Gastroesophageal sphincter (tissue), 3 donors: Measurements from ENCODE around the gene NCL.

ENCODE experiments used
- CTCF ChIP-seq, 4 experiments: fragments of 200-600 bp in 2 of 4; fragments of 450-650 bp in 2 of 4; sonication (generic) in 1 of 4; IDR thresholded peaks; one replicate each; pipeline ENCODE4 v1.5.1; 2017 to 2019; ENCODE audit warnings: antibody characterized with exemption in 4 of 4, mild to moderate bottlenecking in 2 of 4, moderate library complexity in 2 of 4
- EP300 ChIP-seq: sonication (generic); formaldehyde crosslinking; IDR thresholded peaks from one replicate; pipeline ENCODE4 v1.6.1; 2017; ENCODE audit warnings: antibody characterized with exemption, mild to moderate bottlenecking
- POLR2AphosphoS5 ChIP-seq: sonication (generic); formaldehyde crosslinking; IDR thresholded peaks from one replicate; pipeline ENCODE4 v1.6.1; 2017; ENCODE audit warnings: antibody characterized with exemption

- TF ChIP-seq POLR2AphosphoS5 (no peak), CTCF (IDR thresholded peaks at IDR 0.05) (peak in 1 of 4 experiments; percentile 1), EP300 (no peak)
Measured at GRCh38 chr2:231412618-231412963, 51.7 kb downstream of the NCL start.
